DOHH2 (cell line): ENCODE measurements around the gene PRCD.

Experiments
- H3F3A ChIP-seq: fragments of 200-600 bp; sonication (generic), shearing (Covaris generic); 2 replicates; pipeline ENCODE4 v1.6.0; 2016; ENCODE audit warnings: antibody characterized with exemption, mild to moderate bottlenecking; ENCODE audit not compliant: control insufficient read depth, insufficient read depth
- H3K27ac ChIP-seq: fragments of 200-600 bp; sonication (generic); 2 replicates; pipeline ENCODE4 v1.5.1; 2014; ENCODE audit warnings: low read depth, mild to moderate bottlenecking, low read length, moderate library complexity
- H3K27me3 ChIP-seq: fragments of 200-600 bp; sonication (generic); 2 replicates; pipeline ENCODE4 v1.6.1; 2014; ENCODE audit warnings: mild to moderate bottlenecking, low read length, mixed read lengths; ENCODE audit not compliant: control insufficient read depth
- H3K36me3 ChIP-seq: fragments of 200-600 bp; sonication (generic); 2 replicates; pipeline ENCODE4 v1.6.1; 2014; ENCODE audit warnings: mild to moderate bottlenecking, low read length, moderate library complexity, mixed read lengths; ENCODE audit not compliant: control insufficient read depth
- H3K4me1 ChIP-seq: fragments of 200-600 bp; sonication (generic); 2 replicates; pipeline ENCODE4 v1.6.1; 2014; ENCODE audit warnings: mild to moderate bottlenecking, low read length, mixed read lengths; ENCODE audit not compliant: control insufficient read depth
- H3K4me2 ChIP-seq: fragments of 200-600 bp; sonication (generic); 2 replicates; pipeline ENCODE4 v1.6.0; 2014; ENCODE audit warnings: mild to moderate bottlenecking, low read length, moderate library complexity
- H3K4me3 ChIP-seq: fragments of 200-600 bp; sonication (generic); 2 replicates; pipeline ENCODE4 v1.5.1; 2014; ENCODE audit warnings: mild to moderate bottlenecking, low read length, mixed read lengths
- H3K79me2 ChIP-seq: fragments of 200-600 bp; sonication (generic); 2 replicates; pipeline ENCODE4 v1.6.1; 2014; ENCODE audit warnings: mild to moderate bottlenecking, low read length, mixed read lengths; ENCODE audit not compliant: control insufficient read depth
- H3K9me2 ChIP-seq: fragments of 200-600 bp; sonication (generic); replicated peaks from 2 replicates; pipeline ENCODE4 v1.6.1; 2014; ENCODE audit warnings: mild to moderate bottlenecking, low read length, mixed read lengths; ENCODE audit not compliant: control insufficient read depth
- H3K9me3 ChIP-seq: fragments of 200-600 bp; sonication (generic); 2 replicates; pipeline ENCODE4 v1.6.1; 2014; ENCODE audit warnings: antibody characterized with exemption, low read length, mixed read lengths; ENCODE audit not compliant: control insufficient read depth, insufficient read depth
- H4K20me1 ChIP-seq: fragments of 200-600 bp; sonication (generic); 2 replicates; pipeline ENCODE4 v1.6.0; 2014; ENCODE audit warnings: low read depth, mild to moderate bottlenecking, antibody characterized with exemption, low read length, moderate library complexity; ENCODE audit not compliant: control insufficient read depth, insufficient read depth
- CTCF ChIP-seq: fragments of 200-600 bp; sonication (generic); IDR thresholded peaks from one replicate; pipeline ENCODE4 v1.5.1; 2014; ENCODE audit warnings: antibody characterized with exemption, mild to moderate bottlenecking, low read depth, low read length; ENCODE audit not compliant: poor library complexity, severe bottlenecking
- EZH2phosphoT487 ChIP-seq: fragments of 200-600 bp; sonication (generic); IDR thresholded peaks from 2 replicates; pipeline ENCODE4 v1.6.1; 2017; ENCODE audit warnings: borderline replicate concordance, mild to moderate bottlenecking, antibody characterized with exemption, low read length, moderate library complexity, mixed read lengths

The PRCD gene

GRCh38 chr17:76573096-76573495 is 33.3 kb downstream of the PRCD start:
- no peaks in the 10 kb centered on the region for H3K36me3 ChIP-seq
- H3K4me2 ChIP-seq: no peak overlapping the region
- no peak overlapping the region for H3K27ac ChIP-seq
- H3K79me2 ChIP-seq: no peaks in the 10 kb centered on the region
- H3K9me3 ChIP-seq: no peaks in the 10 kb centered on the region
- H3K9me2 ChIP-seq: no peaks in the 10 kb centered on the region
- peaks cover 2% of the 10 kb centered on the region; the same call in 1 of the 2 replicates for H4K20me1 ChIP-seq
- H3K27me3 ChIP-seq: peaks cover 13% of the 10 kb centered on the region
- TF ChIP-seq CTCF (no peak), EZH2phosphoT487 (no peak)
- H3K4me1 ChIP-seq: no peaks in the 10 kb centered on the region
- peaks cover 8% of the 10 kb centered on the region; the same call in 1 of the 2 replicates for H3F3A ChIP-seq
- H3K4me3 ChIP-seq: no peak overlapping the region

GRCh38 chr17:76574166-76574565 is 34.3 kb downstream of the PRCD start:
- no peaks in the 10 kb centered on the region for H3K4me1 ChIP-seq
- no peaks in the 10 kb centered on the region for H3K36me3 ChIP-seq
- H3F3A ChIP-seq: peaks cover 4% of the 10 kb centered on the region; the same call in 1 of the 2 replicates
- peaks cover 22% of the 10 kb centered on the region for H3K27me3 ChIP-seq
- TF ChIP-seq CTCF: no peak
- TF ChIP-seq EZH2phosphoT487: no peak
- H3K27ac ChIP-seq: no peak overlapping the region
- no peaks in the 10 kb centered on the region for H3K9me2 ChIP-seq
- no peaks in the 10 kb centered on the region for H3K79me2 ChIP-seq
- H3K9me3 ChIP-seq: no peaks in the 10 kb centered on the region
- no peak overlapping the region for H3K4me2 ChIP-seq
- H3K4me3 ChIP-seq: no peak overlapping the region
- no peaks in the 10 kb centered on the region for H4K20me1 ChIP-seq

GRCh38 chr17:76575570-76575969 is 35.7 kb downstream of the PRCD start:
- H3K27me3 ChIP-seq: peaks cover 31% of the 10 kb centered on the region
- no peaks in the 10 kb centered on the region for H3K9me2 ChIP-seq
- H3K9me3 ChIP-seq: no peaks in the 10 kb centered on the region
- no peaks in the 10 kb centered on the region for H3K4me1 ChIP-seq
- no peaks in the 10 kb centered on the region for H3F3A ChIP-seq
- H3K27ac ChIP-seq: no peak overlapping the region
- H3K79me2 ChIP-seq: no peaks in the 10 kb centered on the region
- no peak overlapping the region for H3K4me3 ChIP-seq
- no peak for TF ChIP-seq CTCF
- TF ChIP-seq EZH2phosphoT487: no peak
- H4K20me1 ChIP-seq: no peaks in the 10 kb centered on the region
- no peaks in the 10 kb centered on the region for H3K36me3 ChIP-seq
- H3K4me2 ChIP-seq: no peak overlapping the region
